H9 (cell line): ENCODE measurements around the gene NHLRC4. TPM values are rescaled to one million over a fixed set of nuclear protein-coding genes. Genes with fewer than 3 reads are reported as not detected.

ENCODE experiments used
- DNase-seq: peaks from one replicate; pipeline ENCODE4 v3.0.0-alpha.2; 2017
- H2AFZ ChIP-seq: one replicate; pipeline ENCODE4 v1.6.1; 2013; ENCODE audit warnings: mild to moderate bottlenecking, low read length, control low read depth, moderate library complexity
- H2AK5ac ChIP-seq: 2 replicates; pipeline ENCODE4 v1.6.1; 2013; ENCODE audit warnings: low read length, control low read depth, mixed read lengths; ENCODE audit not compliant: insufficient read length
- H2BK120ac ChIP-seq: one replicate; pipeline ENCODE4 v1.6.1; 2013; ENCODE audit warnings: low read depth, mild to moderate bottlenecking, low read length, control low read depth, inconsistent platforms; ENCODE audit not compliant: poor library complexity, severe bottlenecking
- H2BK12ac ChIP-seq: 2 replicates; pipeline ENCODE4 v1.6.1; 2013; ENCODE audit warnings: low read length, control low read depth, mixed read lengths, low read depth; ENCODE audit not compliant: insufficient read length
- H2BK15ac ChIP-seq: 2 replicates; pipeline ENCODE4 v1.6.1; 2013; ENCODE audit warnings: low read depth, low read length, control low read depth
- H2BK20ac ChIP-seq: one replicate; pipeline ENCODE4 v1.6.1; 2013; ENCODE audit warnings: low read depth, mild to moderate bottlenecking, low read length, control low read depth, inconsistent platforms; ENCODE audit not compliant: poor library complexity, severe bottlenecking
- H2BK5ac ChIP-seq: 2 replicates; pipeline ENCODE4 v1.6.1; 2013; ENCODE audit warnings: low read length, control low read depth, mixed read lengths; ENCODE audit not compliant: insufficient read length
- H3K14ac ChIP-seq: 2 replicates; pipeline ENCODE4 v1.6.1; 2013; ENCODE audit warnings: low read length, control low read depth; ENCODE audit not compliant: insufficient read depth
- H3K18ac ChIP-seq: 2 replicates; pipeline ENCODE4 v1.6.1; 2013; ENCODE audit warnings: low read depth, mild to moderate bottlenecking, mixed read lengths, low read length, control low read depth; ENCODE audit not compliant: insufficient read length
- H3K23ac ChIP-seq: 2 replicates; pipeline ENCODE4 v1.6.1; 2013; ENCODE audit warnings: low read length, control low read depth, mixed read lengths, low read depth; ENCODE audit not compliant: insufficient read length
- H3K23me2 ChIP-seq: 2 replicates; pipeline ENCODE4 v1.6.1; 2013; ENCODE audit warnings: low read depth, mild to moderate bottlenecking, mixed read lengths, low read length, control low read depth; ENCODE audit not compliant: insufficient read length, poor library complexity, severe bottlenecking
- H3K27ac ChIP-seq: 2 replicates; pipeline ENCODE4 v1.5.1; 2013; ENCODE audit warnings: low read length, control low read depth, mixed read lengths, low read depth; ENCODE audit not compliant: insufficient read length
- H3K27me3 ChIP-seq: 2 replicates; pipeline ENCODE4 v1.6.1; 2013; ENCODE audit warnings: low read length, control low read depth, inconsistent platforms; ENCODE audit not compliant: insufficient read depth
- H3K4ac ChIP-seq: 2 replicates; pipeline ENCODE4 v1.6.1; 2013; ENCODE audit warnings: low read depth, mild to moderate bottlenecking, control low read depth, inconsistent platforms, low read length, moderate library complexity
- H3K4me1 ChIP-seq: 2 replicates; pipeline ENCODE4 v1.6.1; 2013; ENCODE audit warnings: low read length, control low read depth, inconsistent platforms; ENCODE audit not compliant: insufficient read depth
- H3K4me2 ChIP-seq: 2 replicates; pipeline ENCODE4 v1.6.1; 2013; ENCODE audit warnings: low read length, control low read depth, mixed read lengths; ENCODE audit not compliant: insufficient read length, insufficient read depth
- H3K56ac ChIP-seq: 2 replicates; pipeline ENCODE4 v1.6.1; 2013; ENCODE audit warnings: low read depth, mild to moderate bottlenecking, mixed read lengths, low read length, control low read depth; ENCODE audit not compliant: insufficient read length
- H3K79me1 ChIP-seq: 2 replicates; pipeline ENCODE4 v1.6.1; 2013; ENCODE audit warnings: low read depth, mild to moderate bottlenecking, moderate library complexity, low read length, control low read depth, inconsistent platforms; ENCODE audit not compliant: insufficient read depth, poor library complexity, severe bottlenecking
- H3K79me2 ChIP-seq: 2 replicates; pipeline ENCODE4 v1.6.1; 2013; ENCODE audit warnings: low read length, control low read depth, inconsistent platforms; ENCODE audit not compliant: insufficient read depth
- H3K9ac ChIP-seq: 2 replicates; pipeline ENCODE4 v1.6.1; 2013; ENCODE audit warnings: low read length, control low read depth, mixed read lengths; ENCODE audit not compliant: insufficient read length; ENCODE audit errors: extremely low read depth
- H3K9me3 ChIP-seq: one replicate; pipeline ENCODE4 v1.6.1; 2013; ENCODE audit warnings: low read depth, low read length, inconsistent platforms; ENCODE audit not compliant: control insufficient read depth
- H3T11ph ChIP-seq: one replicate; pipeline ENCODE4 v1.6.1; 2013; ENCODE audit warnings: mild to moderate bottlenecking, low read length, control low read depth, inconsistent platforms
- H4K20me1 ChIP-seq: one replicate; pipeline ENCODE4 v1.6.1; 2013; ENCODE audit not compliant: control insufficient read depth, insufficient read length, insufficient read depth
- H4K5ac ChIP-seq: 2 replicates; pipeline ENCODE4 v1.6.1; 2013; ENCODE audit warnings: low read depth, mild to moderate bottlenecking, mixed read lengths, low read length, control low read depth; ENCODE audit not compliant: insufficient read length
- H4K8ac ChIP-seq: replicated peaks from 2 replicates; pipeline ENCODE4 v1.6.1; 2013; ENCODE audit warnings: low read length, control low read depth, mixed read lengths, low read depth; ENCODE audit not compliant: insufficient read length
- H4K91ac ChIP-seq: 2 replicates; pipeline ENCODE4 v1.6.1; 2013; ENCODE audit warnings: low read depth, mild to moderate bottlenecking, moderate library complexity, mixed read lengths, low read length, control low read depth; ENCODE audit not compliant: insufficient read length
- H3K27ac Mint-ChIP-seq, 3 experiments: 2 replicates in 2 of 3; 3 replicates in 1 of 3; pipeline ENCODE4 v1.8.0; 2020 to 2021; ENCODE audit warnings: mixed read lengths in 3 of 3, mild to moderate bottlenecking in 1 of 3, moderate library complexity in 1 of 3
- H3K27me3 Mint-ChIP-seq: 2 replicates; pipeline ENCODE4 v1.8.0; 2021; ENCODE audit warnings: low read depth, mild to moderate bottlenecking, moderate library complexity, mixed read lengths
- H3K36me3 Mint-ChIP-seq, 3 experiments: 2 replicates in 2 of 3; 3 replicates in 1 of 3; pipeline ENCODE4 v1.8.0; 2020 to 2021; ENCODE audit warnings: low read depth in 3 of 3, mixed read lengths in 3 of 3; ENCODE audit not compliant: insufficient read depth in 1 of 3
- H3K4me1 Mint-ChIP-seq, 2 experiments: 2 replicates each; pipeline ENCODE4 v1.8.0; 2020; ENCODE audit warnings: mixed read lengths in 2 of 2
- H3K4me3 Mint-ChIP-seq, 2 experiments: 2 replicates in 1 of 2; 3 replicates in 1 of 2; pipeline ENCODE4 v1.8.0; 2020 to 2021; ENCODE audit warnings: mild to moderate bottlenecking in 2 of 2, mixed read lengths in 2 of 2, moderate library complexity in 1 of 2
- H3K9me3 Mint-ChIP-seq, 2 experiments: 2 replicates in 1 of 2; 3 replicates in 1 of 2; pipeline ENCODE4 v1.8.0; 2020; ENCODE audit warnings: mild to moderate bottlenecking in 2 of 2, mixed read lengths in 2 of 2, moderate library complexity in 1 of 2
- CTCF ChIP-seq: fragments of 200-600 bp; sonication (generic); conservative IDR thresholded peaks from 3 replicates; pipeline ENCODE4 v1.8.0; 2021; ENCODE audit warnings: antibody characterized with exemption, mild to moderate bottlenecking
- WGBS: extraction: QIAGEN DNeasy Blood & Tissue Kit; methylation state at CpG from one replicate; pipeline ENCODE4 v1.1.7; 2013; ENCODE audit warnings: missing lambda C conversion rate, low lambda C conversion rate, mixed read lengths; ENCODE audit not compliant: insufficient read length; ENCODE audit errors: extremely low coverage; 5-methylcytosine and 5-hydroxymethylcytosine counted together
- total RNA-seq: library from RNA; stranded (reverse); gene quantifications from 2 replicates; pipeline ENCODE4 v1.2.1, GENCODE V29; 2021

Gene NHLRC4
- total RNA-seq, 1 experiment from 2014 or later, result 0.42 TPM

- peaks cover 18% of the 10 kb centered on the region in 2 experiments for H3K4me1 Mint-ChIP-seq
- H3K4me3 Mint-ChIP-seq, result peak within 1 kb of the TSS; percentile 79 to 88
- peak within 1 kb of the TSS; percentile 81 for H3K18ac ChIP-seq
- H3K36me3 Mint-ChIP-seq, result peaks cover 0 to 12% (median 12%) of the 10 kb centered on the region in 3 experiments; a peak in 3 of 7 replicates
- DNase-seq, result peak; percentile 79
- H2BK15ac ChIP-seq, result no peak within 1 kb of the TSS
- peaks cover 6% of the 10 kb centered on the region for H4K20me1 ChIP-seq
- H3K4me1 ChIP-seq, result no peaks in the 10 kb centered on the region; the same call in 1 of the 2 replicates
- H3K27ac ChIP-seq, result no peak within 1 kb of the TSS
- H3K27me3 Mint-ChIP-seq, result no peaks in the 10 kb centered on the region; the same call in 1 of the 2 replicates
- H3K9me3 Mint-ChIP-seq, result no peaks in the 10 kb centered on the region
- no peak within 1 kb of the TSS for H4K91ac ChIP-seq
- peak within 1 kb of the TSS; percentile 55 for H3K9ac ChIP-seq
- no peak within 1 kb of the TSS for H3K56ac ChIP-seq
- no peak within 1 kb of the TSS for H2BK120ac ChIP-seq
- no peak within 1 kb of the TSS for H3T11ph ChIP-seq
- H2BK20ac ChIP-seq, result no peak within 1 kb of the TSS
- no peaks in the 10 kb centered on the region for H3K79me1 ChIP-seq
- no peak within 1 kb of the TSS for H2AFZ ChIP-seq
- peak; percentile 45; the same call in 2 of the 3 replicates for TF ChIP-seq CTCF
- no CpG with 5 or more reads among the region's 129 CpGs for WGBS
- H3K79me2 ChIP-seq, result peaks cover 22% of the 10 kb centered on the region; the same call in 1 of the 2 replicates
- no peak within 1 kb of the TSS for H2BK5ac ChIP-seq
- no peak within 1 kb of the TSS for H4K5ac ChIP-seq
- no peak within 1 kb of the TSS for H2AK5ac ChIP-seq
- peak within 1 kb of the TSS; percentile 80 for H3K4me2 ChIP-seq
- no peak within 1 kb of the TSS for H2BK12ac ChIP-seq
- no peak within 1 kb of the TSS for H4K8ac ChIP-seq
- no peak within 1 kb of the TSS for H3K23ac ChIP-seq
- peaks cover 13% of the 10 kb centered on the region for H3K23me2 ChIP-seq
- no peaks in the 10 kb centered on the region for H3K27me3 ChIP-seq
- no peaks in the 10 kb centered on the region for H3K9me3 ChIP-seq
- H3K14ac ChIP-seq, result peak within 1 kb of the TSS; percentile 79
- H3K4ac ChIP-seq, result no peak within 1 kb of the TSS
- peak within 1 kb of the TSS; percentile 41 to 92 (median 90); a peak in 6 of 7 replicates for H3K27ac Mint-ChIP-seq
These were observed 39.5 kb upstream of the NHLRC4 start, which contains the start of gene CAPN15 for GRCh38 chr16:527015-527903. CAPN15 (plus strand) TSS chr16:527712; CDS start chr16:546839, 19,127 bp downstream.
